HepG2 (cell line): ENCODE measurements around the gene FGD3. TPM values are rescaled to one million over a fixed set of nuclear protein-coding genes. Genes with fewer than 3 reads are reported as not detected.

ENCODE experiments used
- ATAC-seq: fragments of 200-7000 bp; cut with Tn5 transposase; 3 replicates; pipeline ENCODE4 v1.9.1; 2020; ENCODE audit warnings: mild to moderate bottlenecking, moderate library complexity
- BruUV-seq: library from RNA; stranded (reverse); fragments of 400-500 nt; replicated peaks from 2 replicates; lab custom pipeline; 2021; lab: Mats Ljungman, UMichigan
- CTCF ChIA-PET: fragments of 300-600 bp; formaldehyde crosslinking; extraction: SDS; loops from one replicate; lab custom pipeline; 2021; ENCODE audit warnings: low total read pairs, inconsistent platforms, low intra/inter-chr PET ratio; lab: Yijun Ruan, JAX
- POLR2A ChIA-PET: fragments of 350-600 bp; sonication (Branson Sonifier 250); formaldehyde crosslinking; loops from one replicate; lab custom pipeline; 2020; ENCODE audit warnings: antibody characterized with exemption, inconsistent platforms; lab: Yijun Ruan, JAX
- DNase-seq: peaks from one replicate; pipeline ENCODE4 v3.0.0-alpha.2; 2015; ENCODE audit warnings: low spot score
- FAIRE-seq: peaks from 3 replicates; lab custom pipeline; 2011; peaks lifted over from hg19 to GRCh38; lab: Jason Lieb, UNC
- H2AFZ ChIP-seq: one replicate; pipeline ENCODE4 v1.6.1; 2011; ENCODE audit warnings: low read length, inconsistent platforms
- H3K27ac ChIP-seq: fragments of 300-600 bp; 3 replicates; pipeline ENCODE4 v1.8.0; 2011; ENCODE audit warnings: mixed run types, mild to moderate bottlenecking, mixed read lengths, low read length, inconsistent platforms; ENCODE audit not compliant: insufficient read depth; ENCODE audit errors: extremely low read length
- H3K27me3 ChIP-seq, 2 experiments: fragments of 200-600 bp in 1 of 2; 2 replicates in 1 of 2; 3 replicates in 1 of 2; pipeline versions ENCODE4 v1.6.0 to v1.8.0; 2011; ENCODE audit warnings: low read length in 2 of 2, mild to moderate bottlenecking in 2 of 2, moderate library complexity in 2 of 2, inconsistent platforms in 1 of 2; ENCODE audit not compliant: insufficient read depth in 2 of 2, control insufficient read depth in 1 of 2
- H3K36me3 ChIP-seq, 2 experiments: fragments of 200-600 bp in 1 of 2; replicated peaks in 1 of 2; 2 replicates in 1 of 2; 3 replicates in 1 of 2; pipeline versions ENCODE4 v1.5.1 to v1.8.0; 2011; ENCODE audit warnings: low read length in 2 of 2, inconsistent platforms in 1 of 2; ENCODE audit not compliant: insufficient read depth in 2 of 2, control insufficient read depth in 1 of 2
- H3K4me1 ChIP-seq: 2 replicates; pipeline ENCODE4 v1.5.1; 2012; ENCODE audit warnings: low read length, inconsistent platforms; ENCODE audit not compliant: insufficient read depth
- H3K4me2 ChIP-seq: 2 replicates; pipeline ENCODE4 v1.6.0; 2011; ENCODE audit warnings: low read depth, low read length, inconsistent platforms
- H3K4me3 ChIP-seq, 3 experiments: fragments of 200-600 bp in 1 of 3; sonication (generic), shearing (Covaris generic) in 1 of 3; replicated peaks in 1 of 3; 2 replicates each; pipeline ENCODE4 v1.5.1; 2011 to 2016; ENCODE audit warnings: low read length in 3 of 3, inconsistent platforms in 2 of 3, low read depth in 2 of 3, mild to moderate bottlenecking in 2 of 3, control low read depth in 1 of 3, mixed read lengths in 1 of 3; ENCODE audit not compliant: insufficient read depth in 1 of 3
- H3K79me2 ChIP-seq: one replicate; pipeline ENCODE4 v1.6.1; 2011; ENCODE audit warnings: low read length, inconsistent platforms; ENCODE audit not compliant: insufficient read depth
- H3K9ac ChIP-seq: 2 replicates; pipeline ENCODE4 v1.6.0; 2011; ENCODE audit warnings: mild to moderate bottlenecking, low read depth, low read length, inconsistent platforms; ENCODE audit not compliant: insufficient read depth
- H3K9me3 ChIP-seq: 2 replicates; pipeline ENCODE4 v1.5.1; 2012; ENCODE audit warnings: mild to moderate bottlenecking, low read length
- H4K20me1 ChIP-seq: 2 replicates; pipeline ENCODE4 v1.6.0; 2011; ENCODE audit warnings: inconsistent platforms, mild to moderate bottlenecking, low read length, moderate library complexity; ENCODE audit not compliant: insufficient read depth
- CBX2 ChIP-seq, 2 experiments: fragments of 200-600 bp in 1 of 2; sonication (generic); formaldehyde crosslinking in 1 of 2; IDR thresholded peaks; 2 replicates each; pipeline versions ENCODE4 v1.7.0 to v1.8.1; 2018 to 2022; ENCODE audit warnings: low read depth in 2 of 2, low read length in 1 of 2, mild to moderate bottlenecking in 1 of 2, missing genetic modification reagents in 1 of 2
- ELF3 ChIP-seq: IDR thresholded peaks from 2 replicates; pipeline ENCODE4 v1.6.1; 2016; ENCODE audit warnings: missing genetic modification reagents, missing compliant biosample characterization
- FOXO1 ChIP-seq: sonication (generic); formaldehyde crosslinking; IDR thresholded peaks from 2 replicates; pipeline ENCODE4 v1.4.0; 2020; ENCODE audit warnings: missing genetic modification reagents
- GABPB1 ChIP-seq: IDR thresholded peaks from 2 replicates; pipeline ENCODE4 v1.6.1; 2016; ENCODE audit warnings: mild to moderate bottlenecking, missing genetic modification reagents, moderate library complexity, missing compliant biosample characterization
- MED13 ChIP-seq: sonication (generic); formaldehyde crosslinking; IDR thresholded peaks from 2 replicates; pipeline ENCODE4 v1.5.0; 2020; ENCODE audit warnings: missing genetic modification reagents
- MTA1 ChIP-seq: sonication (generic); formaldehyde crosslinking; IDR thresholded peaks from 2 replicates; pipeline ENCODE4 v1.4.0; 2020; ENCODE audit warnings: missing genetic modification reagents, mild to moderate bottlenecking, borderline replicate concordance
- PCBP1 ChIP-seq: fragments of 200-400 bp; formaldehyde crosslinking; IDR thresholded peaks from 2 replicates; pipeline ENCODE4 v1.6.1; 2017; ENCODE audit warnings: mild to moderate bottlenecking, low read depth, low read length, borderline replicate concordance
- ZNF207 ChIP-seq: fragments of 450-650 bp; IDR thresholded peaks from 2 replicates; pipeline ENCODE4 v1.6.1; 2016; ENCODE audit warnings: antibody characterized with exemption, borderline replicate concordance
- ZNF337 ChIP-seq: sonication (generic); formaldehyde crosslinking; IDR thresholded peaks from 2 replicates; pipeline ENCODE4 v1.5.1; 2020; ENCODE audit warnings: missing genetic modification reagents, low read depth, mild to moderate bottlenecking, borderline replicate concordance
- ZNF607 ChIP-seq: sonication (generic); formaldehyde crosslinking; IDR thresholded peaks from 2 replicates; pipeline ENCODE4 v1.5.1; 2020; ENCODE audit warnings: missing genetic modification reagents, mild to moderate bottlenecking, borderline replicate concordance
- ZNF616 ChIP-seq: sonication (generic); formaldehyde crosslinking; IDR thresholded peaks from 2 replicates; pipeline ENCODE4 v1.5.0; 2020; ENCODE audit warnings: low read depth, mild to moderate bottlenecking, missing genetic modification reagents
- ZNF709 ChIP-seq: sonication (generic); formaldehyde crosslinking; IDR thresholded peaks from 2 replicates; pipeline ENCODE4 v1.5.0; 2020; ENCODE audit warnings: mild to moderate bottlenecking, missing genetic modification reagents
- ZSCAN9 ChIP-seq: IDR thresholded peaks from 2 replicates; pipeline ENCODE4 v1.6.1; 2016; ENCODE audit warnings: borderline replicate concordance
- WGBS: methylation state at CpG from one replicate; pipeline ENCODE4 v1.1.6; 2017; ENCODE audit warnings: low lambda C conversion rate; 5-methylcytosine and 5-hydroxymethylcytosine counted together
- in situ Hi-C: cut with HindIII; loops from 2 replicates; pipeline ENCODE4 v1.10.0; 2017; ENCODE audit warnings: low pct_unique_long_range_greater_than_20kb; ENCODE audit not compliant: extremely low pct_ligation_motif_present
- intact Hi-C: fragments of 100-400 bp; cut with micrococcal nuclease; formaldehyde crosslinking; loops from one replicate; pipeline ENCODE4 v1.10.0; 2022; ENCODE audit not compliant: unreplicated experiment
- polyA plus RNA-seq, 8 experiments: library from polyadenylated mRNA; depleted of rRNA in 3 of 8; stranded (reverse) in 7 of 8; unstranded in 1 of 8; fragments of >200 nt; fragmentation: Illumina TruSeq in 4 of 8; extraction: Trizol in 4 of 8; gene quantifications; 2 replicates each; pipeline versions ENCODE4 v1.2.1 to v1.2.3, GENCODE V29; 2011 to 2016; ENCODE audit warnings: low read depth in 4 of 8, missing spikeins in 1 of 8, mixed read lengths in 1 of 8; ENCODE audit not compliant: insufficient read depth in 1 of 8
- total RNA-seq, 5 experiments: library from RNA; depleted of rRNA; stranded (reverse); fragments of >200 nt; fragmentation: Illumina TruSeq; extraction: Trizol; gene quantifications; 2 replicates each; pipeline ENCODE4 v1.2.3, GENCODE V29; 2016; ENCODE audit warnings: low read depth in 1 of 5
- TF ChIP-seq, protein P1 (sequence below): sonication (generic); formaldehyde crosslinking; conservative IDR thresholded peaks from 2 replicates; pipeline ENCODE4 v1.4.0; 2020; ENCODE audit warnings: missing genetic modification reagents

FGD3 gene
- total and polyA plus RNA-seq, 2 of the 13 experiments (the other 11 are each of a cell fraction or from before 2014, with no cell fraction given): 0.53 to 1.1 TPM

DNA sequence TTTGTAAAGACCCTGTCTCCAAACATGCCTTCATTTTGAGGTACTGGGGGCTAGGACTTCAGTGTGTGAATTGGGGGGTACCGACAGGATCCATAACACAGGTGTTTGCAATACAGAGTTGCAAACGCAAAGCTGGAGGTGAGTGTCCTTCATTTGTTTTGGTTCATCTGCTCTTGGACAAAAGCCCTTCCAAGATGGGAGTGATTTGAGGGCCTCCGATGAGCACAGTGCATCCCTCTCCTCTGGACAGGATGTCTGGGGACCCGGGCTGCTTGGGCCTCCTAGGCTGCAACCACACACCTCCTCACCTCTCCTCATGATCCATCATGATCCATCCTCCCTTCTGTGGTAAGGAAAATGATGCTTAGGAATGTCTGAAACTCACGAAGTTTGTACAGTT lies 23.8 kb downstream of the FGD3 start:
- H4K20me1 ChIP-seq: no peaks in the 10 kb centered on the region
- no peak overlapping the region for H3K4me3 ChIP-seq
- H2AFZ ChIP-seq: no peak overlapping the region
- no peaks in the 10 kb centered on the region for H3K9me3 ChIP-seq
- TF ChIP-seq ELF3 (CRISPR knock-in tag) (no peak), ZNF207 (no peak), PCBP1 (no peak), FOXO1 (CRISPR knock-in tag) (no peak), ZNF607 (CRISPR knock-in tag) (no peak), GABPB1 (no peak), ZNF616 (CRISPR knock-in tag) (no peak), MED13 (CRISPR knock-in tag) (no peak), MTA1 (CRISPR knock-in tag) (no peak), ZNF337 (CRISPR knock-in tag) (no peak), ZNF709 (CRISPR knock-in tag) (no peak), ZSCAN9 (CRISPR knock-in tag) (no peak), CBX2 (IDR thresholded peaks at IDR 0.05; ENCODE audit: low read depth, low read length) (no peak), CBX2 (CRISPR knock-in tag; IDR thresholded peaks at IDR 0.05; ENCODE audit: low read depth) (no peak)
- TF ChIP-seq, protein P1, sequence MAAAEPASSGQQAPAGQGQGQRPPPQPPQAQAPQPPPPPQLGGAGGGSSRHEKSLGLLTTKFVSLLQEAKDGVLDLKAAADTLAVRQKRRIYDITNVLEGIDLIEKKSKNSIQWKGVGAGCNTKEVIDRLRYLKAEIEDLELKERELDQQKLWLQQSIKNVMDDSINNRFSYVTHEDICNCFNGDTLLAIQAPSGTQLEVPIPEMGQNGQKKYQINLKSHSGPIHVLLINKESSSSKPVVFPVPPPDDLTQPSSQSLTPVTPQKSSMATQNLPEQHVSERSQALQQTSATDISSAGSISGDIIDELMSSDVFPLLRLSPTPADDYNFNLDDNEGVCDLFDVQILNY: no peak
- no peaks in the 10 kb centered on the region for H3K79me2 ChIP-seq
- H3K9ac ChIP-seq: no peak overlapping the region
- peaks cover 23% of the 10 kb centered on the region for H3K4me1 ChIP-seq
- no peaks in the 10 kb centered on the region for H3K36me3 ChIP-seq
- H3K27ac ChIP-seq: no peak overlapping the region
- intact Hi-C loops (no loop called here), in situ Hi-C loops (no loop called here)
- ChIA-PET CTCF (no interaction called here), POLR2A (no interaction called here)
- WGBS: 62% methylated on average over 5 of the region's 5 CpGs
- no peaks in the 10 kb centered on the region for H3K27me3 ChIP-seq
- no TSS peak for BruUV-seq
- no peak overlapping the region for H3K4me2 ChIP-seq
- DNase-seq (no peak), ATAC-seq (no peak), FAIRE-seq (no peak)
